Middle frontal gyrus (tissue), 1 donor: ENCODE results near the gene TRAF3.
"Not testable (repeated sequence)": the region's sequence is repeated elsewhere in the genome, so short reads cannot be mapped to it uniquely, and the experiment has no call there.

Experiments
- DNase-seq: peaks from one replicate; pipeline ENCODE4 v3.0.0-alpha.2; 2015; ENCODE audit warnings: low spot score; ENCODE audit errors: extremely low spot score

Gene TRAF3

GRCh38 chr14:102889615-102890014 lies 112.4 kb downstream of the TRAF3 start:
- DNase-seq = no peak

DNA sequence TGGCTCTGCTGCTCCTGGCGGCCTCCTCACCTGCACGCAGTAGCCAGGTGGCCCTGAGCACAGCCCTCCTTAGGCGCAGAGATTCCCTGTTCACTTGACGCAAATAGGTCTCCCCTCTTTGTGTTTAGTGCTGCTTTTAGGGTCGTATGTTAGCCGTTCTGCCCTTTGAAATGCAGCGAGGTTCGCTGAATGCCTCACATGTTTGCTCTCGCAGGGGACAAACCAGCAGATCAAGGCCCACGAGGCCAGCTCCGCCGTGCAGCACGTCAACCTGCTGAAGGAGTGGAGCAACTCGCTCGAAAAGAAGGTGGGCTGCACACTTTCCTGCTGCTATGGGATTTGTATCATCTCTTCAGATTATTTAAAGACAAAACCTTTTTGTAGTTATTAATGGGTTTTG lies 113.9 kb downstream of the TRAF3 start:
- no peak for DNase-seq

- DNase-seq = no peak
Measured at GRCh38 chr14:102891556-102891955, 114.3 kb downstream of the TRAF3 start.

DNA sequence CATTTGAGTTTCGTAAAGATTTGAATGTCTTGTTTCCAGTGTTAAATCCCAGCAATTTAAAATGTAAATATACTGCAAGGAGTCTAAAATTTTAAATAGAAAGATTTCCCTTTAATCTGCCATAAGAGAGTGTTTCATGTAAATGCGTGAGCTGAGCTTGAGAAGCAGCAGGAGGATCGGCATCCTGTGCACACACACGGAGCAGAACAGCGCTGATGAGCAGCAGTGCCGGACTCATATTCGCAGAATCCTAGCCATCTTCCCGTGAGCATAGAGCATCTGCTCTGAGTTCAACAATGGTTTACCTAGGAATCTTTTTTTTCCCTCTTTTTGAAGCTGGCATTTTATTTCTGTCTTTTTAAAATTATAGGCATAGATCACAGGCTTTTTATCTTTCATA lies 115.4 kb downstream of the TRAF3 start:
- DNase-seq = no peak

DNA sequence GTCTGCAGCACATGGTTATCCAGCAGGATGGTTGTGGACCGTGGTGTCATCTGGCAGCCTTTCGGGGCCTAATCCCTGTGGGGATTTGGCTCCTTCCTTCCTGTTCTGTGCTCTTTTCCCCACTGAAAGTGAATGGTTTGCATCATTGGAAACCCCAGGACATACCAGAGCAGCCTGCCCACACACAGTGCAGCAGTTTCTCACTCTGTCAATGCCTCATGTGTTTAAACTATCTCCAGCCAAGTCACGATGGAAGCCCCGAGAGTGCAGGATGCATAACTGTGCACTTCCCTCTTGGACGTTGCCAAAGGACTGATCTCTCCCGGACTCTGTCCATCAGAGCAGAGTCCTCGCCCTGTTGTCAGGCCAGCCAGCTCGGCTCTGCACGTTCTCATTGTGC lies 116.2 kb downstream of the TRAF3 start:
- no peak for DNase-seq

DNA sequence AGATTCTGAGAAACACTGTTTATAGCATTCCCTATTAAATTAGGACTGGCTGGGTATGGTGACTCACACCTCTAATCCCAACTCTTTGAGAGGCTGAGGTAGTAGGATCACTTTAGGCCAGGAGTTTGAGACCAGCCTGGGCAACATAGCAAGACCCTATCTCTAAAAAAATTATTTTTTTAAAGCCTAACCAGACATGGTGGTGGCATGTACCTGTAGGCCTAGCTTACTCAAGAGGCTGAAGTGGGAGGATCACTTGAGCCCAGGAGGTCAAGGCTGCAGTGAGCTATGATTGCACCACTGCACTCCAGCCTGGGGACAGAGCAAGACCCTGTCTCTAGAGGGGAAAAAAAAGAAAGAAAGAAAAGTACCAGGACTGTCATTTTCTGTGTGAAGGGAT lies 119.5 kb downstream of the TRAF3 start:
- DNase-seq = not testable (repeated sequence)

DNA sequence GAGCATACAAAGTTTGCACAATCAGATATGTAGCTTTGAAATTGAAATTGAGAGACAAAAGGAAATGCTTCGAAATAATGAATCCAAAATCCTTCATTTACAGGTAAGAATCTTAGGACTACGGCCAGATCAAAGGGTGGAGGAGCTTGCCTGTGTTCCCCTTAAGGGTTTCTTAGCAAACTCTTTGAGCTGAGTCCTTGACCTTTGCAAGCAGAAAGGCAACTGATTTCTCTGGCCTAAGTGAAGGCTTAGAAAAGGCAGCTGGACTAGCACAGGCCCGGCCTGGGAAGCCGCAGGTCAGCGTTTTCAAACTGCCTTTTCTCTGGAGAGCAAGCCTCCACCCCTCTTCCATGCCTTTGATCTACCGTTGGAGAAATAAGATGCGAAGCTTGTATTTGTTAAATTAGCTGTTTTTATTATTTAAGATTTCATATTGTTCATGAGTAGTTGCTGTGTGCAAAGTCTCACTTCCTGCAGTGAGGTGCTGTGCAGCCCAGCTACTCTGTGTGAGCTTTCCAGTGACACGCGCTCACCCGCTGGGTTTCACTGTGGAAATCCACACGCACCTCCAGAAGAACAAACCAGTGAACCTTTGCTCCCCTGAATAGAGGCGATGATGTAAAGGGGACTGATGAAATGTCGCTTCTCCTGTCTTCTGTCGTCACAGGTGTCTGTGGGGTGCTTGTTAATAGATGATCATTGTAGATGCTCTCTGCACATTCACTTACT lies 120.2 kb downstream of the TRAF3 start:
- no peak for DNase-seq

DNA sequence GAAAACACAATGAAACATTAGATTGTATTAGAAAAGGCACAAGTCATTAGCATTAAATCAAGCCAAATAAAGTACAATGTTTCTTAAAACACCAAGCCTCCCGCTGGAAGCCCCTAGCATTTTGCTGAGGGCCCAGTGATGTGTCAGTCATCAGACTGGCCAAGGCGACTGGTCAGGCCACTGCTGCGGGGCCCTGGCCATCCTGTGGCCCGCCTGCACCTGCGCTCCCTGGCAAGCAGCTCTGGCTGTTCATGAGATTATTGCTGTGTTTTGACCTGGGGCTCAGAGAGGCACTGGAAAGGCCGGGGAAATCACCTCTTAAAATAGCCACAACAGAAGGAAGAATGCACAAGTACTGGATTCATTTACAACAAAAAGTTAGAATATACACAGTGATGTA lies 121.0 kb downstream of the TRAF3 start:
- no peak for DNase-seq

DNA sequence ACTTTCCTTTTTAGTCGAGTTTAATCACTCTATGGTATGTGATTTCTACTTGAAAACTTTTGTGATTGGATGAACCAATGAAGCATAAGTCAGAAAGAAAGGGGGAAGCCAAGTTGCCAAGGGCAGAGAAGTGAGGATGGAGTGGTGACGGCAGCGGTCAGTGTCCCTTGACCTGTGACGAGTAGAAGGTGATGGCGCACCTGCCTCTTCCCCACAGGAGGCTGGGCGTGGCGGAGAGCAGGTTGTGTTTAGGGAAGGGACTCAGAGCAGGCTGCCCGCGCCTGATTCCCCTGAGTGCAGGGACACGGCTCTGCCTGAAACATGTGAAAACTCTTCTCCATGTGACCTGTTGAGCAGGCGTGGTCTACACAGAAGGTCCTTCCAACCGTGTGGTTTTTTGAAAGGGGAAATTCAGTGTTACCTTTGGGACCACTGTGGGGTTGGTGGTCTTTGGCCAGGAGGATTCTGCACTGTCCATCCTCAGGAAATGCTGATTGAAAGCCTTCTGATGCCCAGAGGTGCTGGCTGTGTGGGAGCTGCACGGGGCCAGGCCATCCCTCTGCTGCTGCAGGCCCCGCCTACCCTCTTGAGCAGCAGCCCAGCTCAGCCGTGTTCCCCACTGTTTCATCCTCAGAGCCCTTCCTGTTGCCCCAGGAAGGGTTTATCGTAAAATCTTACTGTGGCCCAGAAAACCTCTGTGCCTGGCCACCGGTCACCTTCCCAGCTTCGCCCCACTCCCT lies 121.7 kb downstream of the TRAF3 start:
- DNase-seq = no peak

- DNase-seq = no peak
Measured at GRCh38 chr14:102899516-102899900, 122.3 kb downstream of the TRAF3 start.

- no peak for DNase-seq
Measured at GRCh38 chr14:102900631-102901571, 123.7 kb downstream of the TRAF3 start.

- no peak for DNase-seq
Measured at GRCh38 chr14:102901633-102902032, 124.4 kb downstream of the TRAF3 start.

DNA sequence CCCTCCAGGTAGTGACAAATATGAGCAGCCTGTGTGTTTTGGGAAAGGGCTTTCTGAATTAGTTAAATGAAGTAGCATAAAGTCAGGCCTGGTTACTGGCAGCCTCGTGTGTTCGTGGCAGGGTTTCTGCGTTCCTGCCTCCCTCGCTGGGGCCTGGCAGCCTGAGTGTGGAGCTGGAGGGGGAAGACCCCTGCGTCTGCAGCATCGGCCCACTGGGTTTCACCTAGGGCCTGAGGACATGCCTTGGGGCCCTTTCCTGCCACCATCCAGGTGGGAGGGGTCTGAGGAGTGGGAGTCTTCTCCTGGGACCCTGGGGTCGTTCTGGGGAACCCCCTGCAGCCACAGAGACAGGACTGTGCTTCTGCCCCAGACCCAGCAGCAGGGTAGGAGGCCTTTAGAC lies 124.8 kb downstream of the TRAF3 start:
- DNase-seq = no peak

GRCh38 chr14:102902523-102903247 lies 125.4 kb downstream of the TRAF3 start:
- DNase-seq = no peak

- DNase-seq = no peak
Measured at GRCh38 chr14:102903248-102903888, 126.1 kb downstream of the TRAF3 start.

GRCh38 chr14:102903889-102904512 lies 126.8 kb downstream of the TRAF3 start:
- no peak for DNase-seq

DNA sequence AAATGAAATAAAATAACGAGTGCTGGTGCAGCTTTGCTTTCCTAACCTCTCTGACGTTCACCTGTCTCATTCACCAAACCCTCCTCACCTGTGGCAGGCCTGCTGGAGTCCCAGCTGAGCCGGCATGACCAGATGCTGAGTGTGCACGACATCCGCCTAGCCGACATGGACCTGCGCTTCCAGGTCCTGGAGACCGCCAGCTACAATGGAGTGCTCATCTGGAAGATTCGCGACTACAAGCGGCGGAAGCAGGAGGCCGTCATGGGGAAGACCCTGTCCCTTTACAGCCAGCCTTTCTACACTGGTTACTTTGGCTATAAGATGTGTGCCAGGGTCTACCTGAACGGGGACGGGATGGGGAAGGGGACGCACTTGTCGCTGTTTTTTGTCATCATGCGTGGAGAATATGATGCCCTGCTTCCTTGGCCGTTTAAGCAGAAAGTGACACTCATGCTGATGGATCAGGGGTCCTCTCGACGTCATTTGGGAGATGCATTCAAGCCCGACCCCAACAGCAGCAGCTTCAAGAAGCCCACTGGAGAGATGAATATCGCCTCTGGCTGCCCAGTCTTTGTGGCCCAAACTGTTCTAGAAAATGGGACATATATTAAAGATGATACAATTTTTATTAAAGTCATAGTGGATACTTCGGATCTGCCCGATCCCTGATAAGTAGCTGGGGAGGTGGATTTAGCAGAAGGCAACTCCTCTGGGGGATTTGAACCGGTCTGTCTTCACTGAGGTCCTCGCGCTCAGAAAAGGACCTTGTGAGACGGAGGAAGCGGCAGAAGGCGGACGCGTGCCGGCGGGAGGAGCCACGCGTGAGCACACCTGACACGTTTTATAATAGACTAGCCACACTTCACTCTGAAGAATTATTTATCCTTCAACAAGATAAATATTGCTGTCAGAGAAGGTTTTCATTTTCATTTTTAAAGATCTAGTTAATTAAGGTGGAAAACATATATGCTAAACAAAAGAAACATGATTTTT lies 128.2 kb downstream of the TRAF3 start:
- DNase-seq = no peak

- DNase-seq = no peak
Measured at GRCh38 chr14:102906616-102907302, 129.5 kb downstream of the TRAF3 start.
